Smooth muscle cell (in vitro differentiated cells): Measurements from ENCODE around the gene ELF3. TPM values are rescaled to one million over a fixed set of nuclear protein-coding genes. Genes with fewer than 3 reads are reported as not detected.

Experiments used
- DNase-seq: peaks from one replicate; lab custom pipeline; 2025; ENCODE audit not compliant: unreplicated experiment; lab: John Stamatoyannopoulos, UW
- H2AFZ ChIP-seq: fragments of 200-600 bp; sonication (generic); 2 replicates; pipeline ENCODE4 v1.6.0; 2016; ENCODE audit warnings: antibody characterized with exemption, low read depth, mild to moderate bottlenecking
- H3F3A ChIP-seq: fragments of 200-600 bp; sonication (generic); 2 replicates; pipeline ENCODE4 v1.6.0; 2017; ENCODE audit warnings: antibody characterized with exemption, low read depth
- H3K27ac ChIP-seq: fragments of 200-600 bp; sonication (generic); 2 replicates; pipeline ENCODE4 v1.5.1; 2016; ENCODE audit warnings: low read depth, mild to moderate bottlenecking
- H3K27me3 ChIP-seq: fragments of 200-600 bp; sonication (generic); 2 replicates; pipeline ENCODE4 v1.6.1; 2016; ENCODE audit warnings: low read depth, mild to moderate bottlenecking
- H3K36me3 ChIP-seq: fragments of 200-600 bp; sonication (generic); 2 replicates; pipeline ENCODE4 v1.5.1; 2016; ENCODE audit warnings: low read depth
- H3K4me1 ChIP-seq: fragments of 200-600 bp; sonication (generic); 2 replicates; pipeline ENCODE4 v1.5.1; 2016; ENCODE audit warnings: low read depth
- H3K4me2 ChIP-seq: fragments of 200-600 bp; sonication (generic); 2 replicates; pipeline ENCODE4 v1.6.0; 2016; ENCODE audit warnings: mild to moderate bottlenecking
- H3K4me3 ChIP-seq: fragments of 200-600 bp; sonication (generic); 2 replicates; pipeline ENCODE4 v1.5.1; 2016; ENCODE audit warnings: mild to moderate bottlenecking
- H3K79me2 ChIP-seq: fragments of 200-600 bp; sonication (generic); 2 replicates; pipeline ENCODE4 v1.6.0; 2016; ENCODE audit warnings: low read depth, mild to moderate bottlenecking
- H3K9ac ChIP-seq: fragments of 200-600 bp; sonication (generic); 2 replicates; pipeline ENCODE4 v1.6.0; 2016; ENCODE audit warnings: low read depth
- H3K9me3 ChIP-seq: fragments of 200-600 bp; sonication (generic); replicated peaks from 2 replicates; pipeline ENCODE4 v1.5.1; 2016; ENCODE audit warnings: low read depth
- H4K20me1 ChIP-seq: fragments of 200-600 bp; sonication (generic); 2 replicates; pipeline ENCODE4 v1.6.0; 2016; ENCODE audit warnings: low read depth
- CTCF ChIP-seq: fragments of 200-600 bp; sonication (generic); IDR thresholded peaks from 2 replicates; pipeline ENCODE4 v1.5.1; 2017; ENCODE audit warnings: borderline replicate concordance, mild to moderate bottlenecking, antibody characterized with exemption; ENCODE audit not compliant: insufficient read depth, poor library complexity, severe bottlenecking
- WGBS: methylation state at CpG from one replicate; pipeline ENCODE4 v1.1.7; 2016; ENCODE audit warnings: low lambda C conversion rate; 5-methylcytosine and 5-hydroxymethylcytosine counted together
- polyA plus RNA-seq: library from polyadenylated mRNA; unstranded; fragments of >200 nt; fragmentation: Nextera tagmentation; extraction: Ambion mirVana; gene quantifications from 2 replicates; pipeline ENCODE4 v1.2.1, GENCODE V29; 2016
- total RNA-seq: library from RNA; depleted of rRNA; stranded (reverse); fragments of >200 nt; gene quantifications from 2 replicates; pipeline ENCODE4 v1.2.3, GENCODE V29; 2014

ELF3 gene
- total and polyA plus RNA-seq, 2 experiments from 2014 or later: 0.96 to 5.2 TPM

DNA sequence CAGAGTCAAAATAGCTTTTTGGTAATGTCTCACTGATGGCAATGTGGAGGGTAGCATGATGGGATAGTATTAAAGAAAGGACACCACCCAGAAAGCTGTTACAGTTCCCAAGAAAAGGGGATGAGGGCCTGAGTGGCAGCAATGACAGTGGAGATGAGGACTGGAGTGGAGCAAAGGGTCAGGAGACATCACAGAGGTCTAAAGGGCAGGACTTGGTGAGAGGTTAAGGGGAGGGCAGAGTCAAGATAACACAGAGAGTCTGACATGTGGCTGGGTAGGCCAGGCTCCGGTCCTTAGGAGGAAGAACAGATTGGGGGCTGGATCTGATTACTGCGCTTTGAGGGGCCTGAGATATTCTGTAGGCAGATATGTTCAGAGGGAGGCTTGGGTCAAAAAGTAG is 19.3 kb downstream of the ELF3 start:
- Histone ChIP-seq H3F3A (no peaks in the 10 kb centered on the region), H3K9ac (no peak overlapping the region)
- WGBS: 80% methylated on average over 2 of the region's 2 CpGs

GRCh38 chr1:202031796-202032195 is 21.4 kb downstream of the ELF3 start:
- Histone ChIP-seq H3K79me2 (no peaks in the 10 kb centered on the region), H2AFZ (no peak overlapping the region), H3K9me3 (no peaks in the 10 kb centered on the region), H3K4me2 (no peak overlapping the region), H3K4me3 (no peak overlapping the region), H3K4me1 (no peaks in the 10 kb centered on the region), H4K20me1 (no peaks in the 10 kb centered on the region), H3K27me3 (no peaks in the 10 kb centered on the region), H3K36me3 (no peaks in the 10 kb centered on the region), H3F3A (no peaks in the 10 kb centered on the region), H3K9ac (no peak overlapping the region), H3K27ac (no peak overlapping the region)
- DNase-seq: no peak
- 79% methylated on average over 4 of the region's 4 CpGs for WGBS
- no peak for TF ChIP-seq CTCF

More for the DNA sequence above, 19.3 kb downstream of the ELF3 start:
- Histone ChIP-seq H2AFZ (no peak overlapping the region), H3K4me2 (no peak overlapping the region), H3K4me1 (no peaks in the 10 kb centered on the region), H3K36me3 (no peaks in the 10 kb centered on the region), H3K79me2 (no peaks in the 10 kb centered on the region), H3K27me3 (no peaks in the 10 kb centered on the region), H3K9me3 (no peaks in the 10 kb centered on the region), H4K20me1 (no peaks in the 10 kb centered on the region), H3K4me3 (no peak overlapping the region), H3K27ac (peak overlapping the region; percentile 34)
- no peak for TF ChIP-seq CTCF
- DNase-seq: no peak

- Histone ChIP-seq H3K4me1 (no peaks in the 10 kb centered on the region), H3K36me3 (no peaks in the 10 kb centered on the region), H3F3A (no peaks in the 10 kb centered on the region), H3K9ac (no peak overlapping the region), H3K27ac (peak overlapping the region; percentile 76), H4K20me1 (no peaks in the 10 kb centered on the region), H3K9me3 (no peaks in the 10 kb centered on the region), H3K4me3 (no peak overlapping the region), H3K27me3 (no peaks in the 10 kb centered on the region), H3K79me2 (no peaks in the 10 kb centered on the region), H2AFZ (no peak overlapping the region), H3K4me2 (peak overlapping the region; percentile 74)
- no peak for DNase-seq
- TF ChIP-seq CTCF: no peak
- WGBS: 83% methylated on average over 6 of the region's 7 CpGs
These were observed 23.8 kb downstream of the ELF3 start for GRCh38 chr1:202034149-202034682.
